HepG2 (cell line): ENCODE measurements around the gene TSSK3.

Experiments used
- CBX1 ChIP-seq: IDR thresholded peaks from one replicate; pipeline ENCODE4 v1.6.1; 2016; ENCODE audit warnings: antibody characterized with exemption, low read depth
- SP1 ChIP-seq, 2 experiments: fragments of 450-650 bp in 1 of 2; sonication (generic) in 1 of 2; formaldehyde crosslinking in 1 of 2; IDR thresholded peaks; 2 replicates each; pipeline versions ENCODE4 v1.4.0 to v1.6.1; 2016 to 2020; ENCODE audit warnings: missing genetic modification reagents in 1 of 2

DNA sequence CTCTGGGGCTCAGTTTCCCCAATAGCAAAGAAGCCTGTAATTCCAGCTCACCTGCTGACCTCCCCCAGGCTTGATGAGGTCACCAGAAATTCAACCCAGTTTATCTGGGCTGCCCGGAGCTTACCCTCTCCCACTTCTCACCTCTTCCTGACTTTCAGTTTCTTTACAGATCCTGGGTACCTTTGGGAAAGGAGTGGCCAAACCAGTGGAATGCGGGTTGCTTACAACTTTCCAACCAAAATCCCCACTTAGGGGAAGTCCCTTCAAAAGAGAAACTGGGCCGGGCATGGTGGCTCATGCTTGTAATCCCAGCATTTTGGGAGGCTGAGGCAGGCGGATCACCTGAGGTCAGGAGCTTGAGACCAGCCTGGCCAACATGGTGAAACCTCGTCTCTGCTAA lies 20.4 kb upstream of the TSSK3 start:
- TF ChIP-seq SP1 (IDR thresholded peaks at IDR 0.05) = no peak
- no peak for TF ChIP-seq SP1 (CRISPR knock-in tag; IDR thresholded peaks at IDR 0.05)
- TF ChIP-seq CBX1 = no peak
